Kidney tubule cell (primary cell): ENCODE data around the gene HOXB6.
A peak's percentile ranks its signal among the peaks of the same experiment; 100 is the strongest.

Source experiments
- DNase-seq: peaks from one replicate; pipeline ENCODE4 v3.0.0-alpha.2; 2018; ENCODE audit warnings: low spot score

HOXB6 gene

DNA sequence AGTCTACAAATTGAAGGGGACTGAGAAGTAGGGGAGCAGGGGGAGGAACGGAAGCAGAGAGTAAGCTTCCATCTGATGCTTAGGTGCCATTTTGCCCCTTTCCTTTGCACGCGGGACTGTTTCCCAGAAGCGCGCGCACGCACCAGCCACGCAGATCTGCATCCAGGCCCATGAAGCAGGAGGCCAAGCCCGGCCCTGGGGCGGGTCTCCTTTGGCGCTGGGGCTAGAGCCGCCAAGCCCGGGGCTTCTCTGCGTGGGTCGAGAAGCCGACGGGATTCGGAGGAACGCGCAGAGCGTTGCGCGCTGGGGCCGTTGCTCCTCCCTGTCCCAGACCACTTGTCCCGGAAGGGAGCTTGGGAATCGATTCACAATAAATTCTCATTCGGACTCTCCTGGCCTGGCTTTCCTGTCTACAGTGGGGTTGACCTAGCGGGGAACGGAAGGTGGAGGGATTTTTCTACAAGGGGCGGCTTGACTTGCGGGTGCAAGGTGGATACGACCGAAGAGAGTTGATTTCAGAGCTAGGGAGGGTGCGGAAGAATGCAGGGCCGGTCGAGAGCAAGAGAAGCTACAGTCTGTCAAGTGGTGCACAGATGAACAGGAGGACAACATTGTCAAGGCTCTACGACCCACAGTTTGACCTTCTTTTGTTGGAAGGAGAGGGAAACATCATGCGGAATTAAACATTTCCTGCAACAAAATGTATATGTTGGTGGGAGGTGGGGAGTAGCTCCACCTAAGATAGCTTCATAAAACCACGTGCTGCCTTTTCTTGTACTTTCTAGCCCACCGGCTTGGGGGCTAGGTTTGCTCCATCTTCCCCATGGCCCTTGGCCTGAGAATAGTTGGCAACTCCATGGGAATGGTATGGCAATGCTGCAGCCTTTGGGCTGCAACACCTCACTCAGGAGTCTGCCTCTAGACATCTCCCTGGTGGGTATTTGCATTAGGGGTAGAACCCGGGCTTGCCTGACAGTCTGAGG is 16.9 kb upstream of the HOXB6 start:
- DNase-seq, result peak; percentile 18

DNA sequence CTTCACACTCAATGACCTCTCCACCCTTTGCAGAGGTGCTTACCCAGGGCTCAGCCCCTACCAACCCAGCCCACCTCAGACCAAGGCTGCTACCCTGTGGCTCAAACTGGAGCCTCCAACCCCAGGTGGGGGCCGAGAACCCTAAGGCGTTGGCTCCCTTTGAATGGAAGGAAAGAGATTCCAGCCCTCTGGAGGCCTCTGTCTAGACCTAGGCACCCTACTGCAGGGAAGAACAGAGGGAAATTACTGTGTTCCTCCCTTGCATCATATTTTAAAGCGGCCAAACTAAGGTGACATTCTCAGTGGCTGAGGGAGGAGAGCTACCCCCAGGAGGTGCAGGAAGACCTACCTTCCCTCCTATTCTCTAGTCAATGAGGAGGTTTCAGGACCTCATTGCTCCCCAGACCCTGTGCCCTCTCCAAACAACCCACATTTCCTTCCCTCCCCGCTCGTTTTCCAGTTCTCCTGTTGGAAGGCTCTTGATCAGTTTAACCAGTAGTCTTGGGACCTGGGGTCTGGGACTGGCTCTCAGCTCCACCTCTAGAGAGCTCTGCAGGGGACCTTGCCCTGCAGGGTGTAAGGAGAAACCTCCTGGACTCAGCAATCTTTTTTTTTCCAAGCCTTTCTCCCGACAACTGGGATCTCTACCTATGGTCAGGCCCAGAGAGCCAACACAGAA is 15.8 kb upstream of the HOXB6 start:
- DNase-seq, result peak; percentile 28

DNA sequence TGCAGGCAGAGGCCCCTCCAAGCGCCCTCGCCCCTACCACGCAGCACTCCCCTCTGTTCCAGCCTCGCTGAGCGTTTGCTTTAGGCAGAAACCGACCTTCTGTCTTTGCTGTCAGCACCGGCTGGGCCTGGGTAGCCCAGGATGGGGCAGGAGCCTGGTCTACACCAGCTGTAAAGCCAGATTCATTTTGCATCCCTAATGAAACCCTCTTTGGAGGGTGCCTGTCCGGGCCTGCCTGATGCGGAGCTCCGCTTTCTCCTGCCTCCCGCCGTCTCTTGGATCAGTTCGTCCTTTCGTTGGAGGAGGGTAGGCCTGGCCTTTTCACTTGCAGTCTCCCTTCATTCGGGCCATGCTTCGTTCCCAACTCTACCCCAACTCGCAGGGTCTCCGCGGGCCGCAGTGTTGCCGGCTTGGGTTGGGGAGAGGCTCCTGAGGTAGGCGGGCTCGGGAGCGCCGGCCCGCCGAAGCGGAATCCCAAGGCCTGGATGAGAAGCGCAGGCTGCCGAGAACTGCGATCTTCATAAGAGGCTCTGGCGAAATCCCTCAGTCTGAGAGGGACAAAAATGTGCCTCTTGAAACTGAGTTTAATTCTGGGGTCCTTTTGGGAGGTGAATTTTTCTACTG is 15.2 kb upstream of the HOXB6 start:
- DNase-seq, result peak; percentile 47

DNA sequence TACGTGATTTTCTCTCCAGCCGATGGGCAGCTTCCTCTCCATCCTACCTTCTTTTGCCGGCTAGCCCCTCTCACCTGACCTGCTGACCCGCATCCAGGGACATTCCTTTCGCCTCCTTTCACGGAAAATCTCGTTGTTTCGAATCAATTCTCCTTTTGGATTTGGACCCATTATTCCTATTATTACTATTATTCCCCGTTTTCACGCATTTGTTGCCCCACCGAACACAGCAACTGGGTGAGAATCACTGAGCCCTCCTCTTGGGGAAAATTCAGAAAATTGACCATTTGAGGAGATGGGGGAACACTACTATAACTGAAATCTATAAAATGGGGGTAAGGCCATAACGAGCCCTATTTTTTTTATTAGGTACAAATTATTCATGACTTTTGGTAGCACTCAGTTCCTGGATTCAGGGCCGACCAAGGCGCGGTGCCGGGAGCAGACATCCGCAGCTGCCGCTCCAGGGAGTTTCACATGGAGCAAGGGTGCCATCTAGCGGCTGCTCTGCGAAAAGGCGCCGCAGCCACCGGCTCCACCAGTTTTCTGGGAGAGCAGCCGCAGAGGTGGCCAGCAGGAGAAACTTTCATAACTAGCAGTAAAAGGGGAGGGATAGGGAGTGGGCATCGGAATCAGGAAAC is 13.6 kb upstream of the HOXB6 start:
- peak; percentile 91 for DNase-seq

DNA sequence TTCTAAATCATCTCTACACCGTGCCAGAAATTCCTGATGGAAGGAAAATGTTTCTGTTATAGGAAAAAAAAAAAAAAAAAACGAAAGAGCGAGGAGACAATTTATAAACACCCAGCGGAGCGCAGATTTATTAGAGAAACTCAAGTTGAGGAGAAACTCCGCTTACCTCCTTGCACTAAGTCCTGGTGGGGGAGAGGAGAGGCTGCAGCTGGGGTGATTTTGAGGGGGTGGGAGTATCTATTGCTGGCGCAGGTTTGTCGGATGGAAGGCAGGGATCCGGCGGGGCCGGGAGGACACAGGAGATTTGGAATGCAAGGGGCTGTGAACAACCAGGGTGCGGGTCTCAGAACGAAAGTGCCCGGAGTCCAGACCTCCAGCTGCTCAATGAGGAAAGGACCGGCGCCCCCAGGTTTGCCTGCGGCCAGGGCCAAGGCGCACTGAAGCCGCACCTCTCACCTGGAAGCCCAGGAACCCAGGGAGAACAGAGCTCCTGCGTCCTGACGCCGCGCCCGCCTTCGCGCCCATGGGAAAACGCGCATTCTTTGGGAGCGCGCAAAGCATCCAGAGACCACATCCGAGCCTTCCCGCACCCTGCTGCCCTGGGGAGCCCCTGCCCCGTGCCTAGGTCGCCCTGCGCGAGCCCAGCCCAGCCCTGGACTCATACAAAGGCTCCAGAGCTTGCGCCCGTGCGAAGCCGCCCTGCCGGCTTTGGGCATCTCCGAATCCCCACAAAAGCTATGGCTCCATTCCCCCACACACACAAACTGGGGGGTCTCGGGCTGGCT is 12.9 kb upstream of the HOXB6 start:
- peak; percentile 49 for DNase-seq

DNA sequence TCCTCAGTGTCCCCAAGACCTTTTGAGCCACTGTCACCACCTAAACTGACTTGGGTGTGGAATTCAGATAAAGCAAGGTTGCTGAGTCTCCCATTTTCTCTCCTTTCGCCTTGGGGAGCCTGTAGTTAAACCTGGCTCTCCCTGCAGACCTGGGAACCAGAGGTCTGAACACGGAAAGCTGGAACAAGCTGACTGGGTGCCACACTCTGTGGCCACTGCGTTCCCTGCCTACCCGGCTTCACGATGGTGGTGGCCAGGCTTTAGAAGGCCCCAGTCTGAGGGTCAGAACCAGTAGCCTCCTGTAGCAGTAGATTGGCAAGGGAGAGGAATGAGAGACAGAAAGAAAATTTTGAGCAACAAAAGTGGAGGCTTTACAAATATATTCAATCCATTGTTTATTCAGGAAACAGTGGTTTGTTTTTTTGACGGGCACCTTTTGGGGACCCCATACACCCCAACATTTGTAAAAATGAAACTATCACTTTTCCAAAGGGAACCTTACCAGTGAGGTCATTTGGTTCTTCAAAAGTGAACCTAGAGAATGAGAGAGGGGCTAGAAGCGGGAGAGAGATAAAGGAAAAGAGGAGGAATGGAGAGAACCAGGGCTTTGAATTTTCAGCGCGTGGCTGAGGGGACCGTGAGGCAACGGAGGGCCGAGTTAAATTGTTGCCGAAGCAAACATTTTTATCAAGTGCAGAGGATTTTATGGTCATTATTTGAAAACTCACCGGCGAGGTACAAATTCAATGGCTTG is 12.1 kb upstream of the HOXB6 start:
- peak; percentile 43 for DNase-seq

DNA sequence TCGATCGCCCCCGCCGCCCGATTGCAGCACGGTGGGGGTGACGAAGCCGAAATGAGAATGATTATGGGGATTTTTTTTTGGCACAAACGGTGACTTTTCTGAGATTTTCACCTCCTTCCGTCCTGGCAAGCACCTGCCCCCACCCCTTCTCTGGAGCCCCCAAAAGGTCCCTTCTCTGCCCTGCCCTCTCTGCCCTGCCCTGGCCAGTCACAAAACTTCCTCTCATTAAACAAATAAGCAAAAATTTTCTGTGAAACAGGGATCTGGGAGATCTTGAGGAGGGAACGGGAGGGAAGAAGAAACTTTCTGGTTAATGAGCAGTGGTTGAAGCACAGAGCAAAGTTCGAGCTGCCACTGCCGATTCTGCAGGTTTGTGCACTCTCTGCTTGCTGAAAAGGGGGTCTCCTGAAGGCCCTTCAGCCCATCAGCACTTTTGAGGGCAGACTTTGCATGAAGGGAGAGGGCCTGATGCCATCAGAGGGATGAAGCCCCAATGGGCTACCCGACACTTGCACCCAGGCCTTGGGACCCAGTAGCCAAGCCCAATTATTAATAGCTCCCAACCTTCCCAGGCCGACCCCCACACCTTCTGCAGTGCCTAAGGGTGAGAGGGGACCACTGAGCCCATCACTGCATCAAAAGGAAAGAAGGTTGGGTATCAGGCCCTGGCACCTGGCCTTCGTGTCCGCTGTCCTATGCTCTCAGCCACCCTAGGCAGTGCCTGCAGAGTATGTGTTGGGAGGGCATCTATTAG is 11.4 kb upstream of the HOXB6 start:
- DNase-seq, result peak; percentile 15

DNA sequence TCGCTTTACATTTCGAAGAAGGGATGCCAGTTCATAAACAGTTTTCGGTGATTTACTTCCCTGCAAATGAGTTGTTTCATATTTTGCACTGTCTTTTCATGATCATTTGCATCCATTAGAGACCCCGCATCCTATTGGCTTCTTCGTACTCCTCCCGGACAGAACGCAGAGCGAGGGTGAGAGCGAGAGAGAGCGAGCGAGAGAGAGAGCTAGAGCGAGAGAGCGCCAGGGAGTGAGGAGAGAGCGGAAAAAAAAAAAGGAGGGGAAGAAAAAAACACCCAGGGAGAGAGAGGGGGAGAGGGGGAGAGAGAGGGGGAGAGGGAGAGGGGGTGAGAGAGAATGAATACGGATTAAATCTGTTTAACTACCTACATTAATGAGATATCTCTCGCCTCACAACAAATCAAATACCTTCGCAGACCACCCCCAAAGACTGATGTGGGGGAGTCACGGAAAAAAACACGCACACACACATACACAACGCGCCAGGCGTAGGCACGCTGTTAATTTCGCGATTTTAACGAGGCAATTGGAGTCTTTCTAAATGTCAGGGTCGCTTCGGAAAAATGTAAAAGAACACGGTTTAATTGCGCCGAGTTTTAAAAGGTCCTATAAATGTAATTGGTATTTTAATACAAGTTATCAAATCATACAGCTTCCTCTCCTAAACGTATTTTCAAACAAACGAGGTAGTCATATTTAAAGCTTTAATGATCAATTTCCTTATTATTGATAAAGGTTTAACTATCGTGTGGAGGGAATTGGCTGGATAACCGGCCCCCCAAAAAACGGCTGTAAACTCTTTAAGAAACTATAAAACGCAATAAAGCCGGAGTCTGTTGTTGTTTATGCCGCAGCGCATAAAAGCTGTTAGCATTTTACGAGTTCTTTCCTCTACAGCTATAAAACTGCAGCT is 10.5 kb upstream of the HOXB6 start, which contains the start of gene HOXB8:
HOXB8 (minus strand) TSS at position 246 of the 916 bp plus-strand sequence. CDS start 588 bp downstream, outside the sequence.
- peak; percentile 79 for DNase-seq

DNA sequence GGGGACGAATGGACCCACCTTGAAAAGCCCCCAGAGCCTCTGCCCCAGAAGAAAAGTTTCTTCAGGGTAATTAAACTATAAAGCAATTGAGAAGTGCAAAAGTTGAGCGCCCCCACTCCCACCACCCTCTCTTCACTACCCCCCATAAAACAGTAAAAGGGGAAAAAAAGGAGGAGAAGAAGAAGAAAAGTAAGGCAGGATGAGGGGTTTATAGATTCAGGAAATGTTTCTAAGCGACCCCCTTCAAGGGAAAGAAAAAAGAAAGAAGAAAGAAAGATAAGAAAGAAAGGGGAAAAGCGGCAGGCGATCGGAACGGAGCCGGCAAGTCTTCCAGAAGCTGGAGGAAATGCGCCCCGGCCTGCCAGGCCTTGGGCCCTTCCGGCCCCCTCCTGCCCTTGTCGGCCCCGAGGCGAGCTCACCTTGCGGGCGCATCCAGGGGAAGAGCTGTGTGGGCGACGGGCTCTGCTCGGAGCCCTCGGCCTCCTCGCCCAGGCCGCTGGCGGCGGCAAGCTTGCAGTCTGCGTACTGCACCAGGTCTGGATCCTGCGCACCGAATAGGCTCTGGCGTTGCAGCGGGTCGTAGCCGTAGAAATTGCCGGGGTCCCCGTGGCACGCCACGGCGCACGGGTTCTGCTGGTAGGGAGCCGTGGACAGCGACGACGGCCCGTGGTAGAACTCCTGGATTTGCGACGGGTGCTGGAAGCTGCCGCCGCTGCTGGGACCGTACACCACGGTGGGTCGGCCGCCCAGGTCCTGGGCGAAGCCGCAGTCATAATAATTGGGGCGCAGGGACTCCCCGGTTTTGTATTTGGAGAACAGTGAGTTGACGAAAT is 9.3 kb upstream of the HOXB6 start:
- DNase-seq, result peak; percentile 43

DNA sequence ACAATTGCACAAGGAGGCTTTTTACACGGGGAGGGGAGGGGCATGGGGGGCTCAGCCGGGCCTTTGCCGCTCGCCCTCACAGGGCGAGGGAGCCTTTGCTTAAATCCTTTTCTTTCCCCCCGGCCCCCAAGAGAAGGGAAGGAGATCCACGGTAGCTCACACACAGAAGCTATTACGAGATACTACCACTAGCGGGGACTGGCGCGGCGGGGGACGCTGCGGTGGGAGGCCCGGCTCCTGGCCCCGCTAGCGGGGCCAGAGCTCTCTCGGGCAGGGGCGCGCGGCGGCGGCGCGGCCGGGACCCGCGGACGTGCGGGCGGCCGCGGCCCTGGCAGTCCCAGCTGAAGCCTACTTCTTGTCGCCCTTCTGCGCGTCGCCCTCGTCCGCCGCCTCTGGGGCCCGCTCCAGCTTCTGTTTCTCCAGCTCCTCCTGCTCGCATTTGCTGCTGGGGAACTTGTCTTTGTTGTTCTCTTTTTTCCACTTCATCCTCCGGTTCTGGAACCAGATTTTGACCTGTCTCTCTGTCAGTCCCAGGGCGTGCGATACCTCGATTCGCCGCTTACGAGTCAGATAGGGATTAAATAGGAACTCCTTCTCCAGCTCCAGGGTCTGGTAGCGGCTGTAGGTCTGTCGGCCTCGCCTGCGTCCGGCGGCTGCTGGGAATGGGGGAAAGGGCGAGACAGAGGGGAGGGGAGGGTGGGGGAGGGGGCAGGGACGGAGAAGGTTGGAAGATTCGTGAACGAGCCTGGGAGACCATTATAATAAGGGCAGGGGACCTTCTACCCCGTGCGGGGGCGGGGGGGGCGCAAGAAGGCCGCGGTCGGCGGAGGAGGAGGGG is 8.3 kb upstream of the HOXB6 start:
- peak; percentile 53 for DNase-seq

DNA sequence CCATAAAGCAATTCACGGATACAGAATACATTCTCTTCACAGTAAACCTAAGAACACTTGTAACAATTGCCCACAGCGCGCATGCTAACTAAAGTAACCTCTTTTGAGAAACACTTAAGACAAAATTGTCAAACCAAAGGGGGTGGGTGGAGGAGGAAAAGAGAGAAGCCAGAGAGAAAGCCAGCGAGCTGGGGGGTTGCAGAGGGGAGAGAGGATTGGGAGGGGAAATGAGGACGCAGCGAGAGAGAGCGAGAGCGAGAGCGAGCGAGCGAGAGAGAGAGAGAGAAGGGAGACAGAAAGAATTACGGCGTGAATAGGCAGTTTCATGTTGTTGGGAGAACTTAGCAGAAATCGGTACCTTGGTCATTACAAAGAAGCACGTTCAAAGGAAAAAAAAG is 7.7 kb upstream of the HOXB6 start:
- peak; percentile 56 for DNase-seq

DNA sequence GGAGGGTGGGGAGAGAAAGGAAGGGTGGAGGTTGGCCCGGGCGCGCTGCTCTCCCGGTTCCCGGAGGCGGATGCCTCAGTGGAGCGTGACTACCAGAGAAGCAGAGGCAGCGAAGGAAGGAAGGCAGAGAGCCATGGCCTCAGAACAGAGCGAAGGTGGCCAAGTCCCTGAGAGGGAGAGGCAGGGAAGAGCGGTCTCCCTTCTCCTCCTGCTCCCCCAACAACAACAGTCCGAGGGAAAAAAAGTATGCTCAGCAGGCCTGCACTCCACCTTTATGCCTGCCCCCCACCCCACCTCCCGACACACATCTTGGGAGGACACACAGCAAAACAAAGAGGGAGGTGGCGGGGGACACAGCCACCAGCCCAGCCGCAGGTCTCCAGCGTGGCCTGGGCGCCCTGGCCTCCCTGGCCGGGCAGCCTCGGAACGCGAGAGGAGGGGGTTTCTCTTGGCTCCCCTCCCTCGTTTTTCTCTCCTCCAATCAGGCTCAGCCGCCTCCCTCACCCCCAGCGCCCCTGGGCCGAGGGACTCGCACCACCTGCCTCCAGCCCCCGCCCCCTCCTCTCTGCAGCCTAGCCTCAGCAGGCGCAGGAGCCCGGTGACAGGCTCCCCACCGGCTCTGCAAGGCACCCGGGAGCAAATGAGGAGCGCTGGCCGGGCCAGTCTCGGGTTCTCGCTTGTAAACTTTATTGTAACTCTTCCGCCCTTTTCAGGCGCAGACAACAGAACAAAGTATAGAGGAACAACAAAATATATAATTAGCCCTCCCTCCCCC is 7.1 kb upstream of the HOXB6 start:
- DNase-seq, result peak; percentile 78

DNA sequence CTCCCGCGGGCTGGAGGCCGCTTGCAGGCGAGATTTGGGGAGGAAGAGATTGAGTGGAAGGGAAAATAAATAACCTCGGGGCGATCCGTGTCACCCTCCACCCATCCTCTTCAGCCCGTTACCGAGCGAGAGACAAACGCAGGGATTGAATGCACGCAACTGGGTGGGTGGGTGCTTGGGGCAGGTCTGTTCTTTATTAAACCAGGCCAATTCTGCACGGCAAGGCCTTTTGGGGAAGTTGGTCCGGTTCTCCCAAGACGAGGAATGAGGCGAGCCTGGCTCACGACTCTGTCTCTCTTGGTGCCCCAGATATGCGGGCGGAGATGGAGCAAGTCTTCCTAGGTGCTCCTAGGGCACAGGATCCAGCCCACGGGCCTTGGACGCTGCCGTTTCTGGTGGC is 6.4 kb upstream of the HOXB6 start:
- peak; percentile 47 for DNase-seq

DNA sequence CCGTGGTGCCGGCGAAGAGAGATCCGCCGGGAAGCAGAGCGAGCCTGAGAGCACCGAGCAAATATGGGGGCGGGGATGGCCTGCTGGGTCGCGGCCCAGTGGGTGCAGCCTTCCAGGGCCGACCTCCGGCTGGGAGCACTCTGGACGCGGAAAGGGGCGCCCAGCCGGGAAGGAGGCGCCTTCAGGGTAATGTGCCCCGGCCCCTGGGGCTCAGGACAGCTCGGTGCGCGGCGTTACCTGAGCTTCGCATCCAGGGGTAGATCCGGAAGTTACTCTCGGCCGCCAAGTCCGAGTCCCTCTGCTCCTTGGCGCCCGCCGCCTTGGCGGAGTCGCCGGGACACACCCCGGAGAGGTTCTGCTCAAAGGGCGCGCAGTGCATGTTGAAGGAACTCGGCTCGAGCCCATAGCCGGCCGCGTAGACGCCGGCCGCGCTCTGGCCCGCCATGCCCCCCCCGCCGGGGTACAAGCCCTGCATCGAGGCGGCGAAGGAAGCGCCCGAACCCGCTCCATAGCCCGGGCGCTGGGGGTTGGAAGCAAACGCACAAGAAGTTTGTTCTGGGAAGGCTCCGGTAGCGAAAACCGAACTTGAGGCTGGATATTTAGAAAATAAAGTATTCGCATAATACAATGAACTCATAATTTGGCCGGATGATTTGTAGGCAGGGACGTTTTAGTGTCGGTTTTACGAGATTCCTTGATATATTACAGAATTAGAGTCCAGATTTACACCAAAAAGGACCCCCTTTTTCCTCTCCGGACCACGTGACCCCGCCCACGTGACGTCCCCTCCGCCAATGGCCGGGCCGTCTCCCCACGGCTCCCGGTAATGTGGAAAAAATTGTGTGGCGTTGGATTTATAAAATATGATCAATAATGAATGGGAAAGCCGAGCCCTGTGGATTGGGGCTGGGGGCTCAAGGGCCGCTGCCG is 5.8 kb upstream of the HOXB6 start, which contains the start of gene HOXB7:
HOXB7 (minus strand) TSS at position 736 of the 930 bp plus-strand sequence; CDS start at position 637, 99 bp downstream.
- peak; percentile 70 for DNase-seq
